Measurements from ENCODE around the gene EFCAB3. TPM values are rescaled to one million over a fixed set of nuclear protein-coding genes. Genes with fewer than 3 reads are reported as not detected.

EFCAB3 gene
- total RNA-seq = not detected in 2 replicates

DNA sequence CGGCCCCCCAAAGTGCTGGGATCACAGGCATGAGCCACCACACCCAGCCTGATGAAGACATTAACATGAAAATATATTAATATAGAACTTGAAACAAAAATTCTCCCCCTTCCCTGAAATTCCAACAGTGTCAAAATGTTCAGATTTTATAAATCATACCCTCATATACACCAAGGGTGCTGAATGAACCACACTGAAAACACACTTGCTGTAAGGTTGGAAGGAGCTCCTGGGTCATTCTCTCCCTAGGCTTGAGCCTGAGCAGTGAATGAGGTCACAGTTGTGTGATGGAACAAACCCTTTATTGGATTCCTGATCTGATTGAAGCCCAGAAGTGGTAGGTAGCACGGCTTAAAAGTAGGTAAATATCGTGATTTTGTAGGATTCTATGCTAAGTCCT is at the start of gene EFCAB3:
Gene EFCAB3 (plus strand): TSS at position 301 of the 400 bp plus-strand sequence. CDS start 2,427 bp downstream, outside the sequence.

GRCh38 chr17:62423647-62424461 is 43.5 kb downstream of the EFCAB3 start, which contains the start of gene METTL2A:
Gene METTL2A (plus strand): TSS chr17:62423897. CDS start chr17:62423903, 6 bp downstream.

Other genes starting within 250 kb of the EFCAB3 start
- 16.5 and 19.7 TPM in 2 replicates for gene METTL2A, start 43.3 kb downstream of the EFCAB3 start, total RNA-seq
- gene TLK2, start 98.3 kb downstream of the EFCAB3 start, total RNA-seq = 49.1 and 57.6 TPM in 2 replicates
- gene MRC2, start 247.1 kb downstream of the EFCAB3 start, total RNA-seq = 191 and 290 TPM in 2 replicates

All from smooth muscle cell of bladder (primary cell).